ENCODE measurements around the gene FBN1.

FBN1 gene

DNA sequence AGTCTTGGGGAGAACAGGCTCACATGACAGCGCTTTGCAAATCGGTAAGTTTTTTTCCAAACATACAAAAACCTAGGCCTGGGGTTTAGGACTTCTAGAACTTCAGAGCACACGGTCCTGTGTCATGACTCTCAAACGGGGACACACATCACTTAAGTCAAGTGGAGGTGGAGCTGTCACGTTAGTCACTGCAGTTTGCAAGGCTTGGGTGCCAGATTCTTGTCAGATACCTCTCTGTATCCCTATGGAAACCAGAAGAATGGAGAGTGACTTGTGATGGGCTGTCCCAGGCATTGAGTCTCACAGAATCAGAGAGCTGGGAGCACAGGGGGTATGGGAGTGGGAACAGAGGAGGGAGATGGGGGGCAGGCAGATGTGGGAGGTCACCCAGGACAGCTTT lies 249.5 kb downstream of the FBN1 start:
- no peak for DNase-seq (ENCODE audit: low read depth in 2 of 2)

DNA sequence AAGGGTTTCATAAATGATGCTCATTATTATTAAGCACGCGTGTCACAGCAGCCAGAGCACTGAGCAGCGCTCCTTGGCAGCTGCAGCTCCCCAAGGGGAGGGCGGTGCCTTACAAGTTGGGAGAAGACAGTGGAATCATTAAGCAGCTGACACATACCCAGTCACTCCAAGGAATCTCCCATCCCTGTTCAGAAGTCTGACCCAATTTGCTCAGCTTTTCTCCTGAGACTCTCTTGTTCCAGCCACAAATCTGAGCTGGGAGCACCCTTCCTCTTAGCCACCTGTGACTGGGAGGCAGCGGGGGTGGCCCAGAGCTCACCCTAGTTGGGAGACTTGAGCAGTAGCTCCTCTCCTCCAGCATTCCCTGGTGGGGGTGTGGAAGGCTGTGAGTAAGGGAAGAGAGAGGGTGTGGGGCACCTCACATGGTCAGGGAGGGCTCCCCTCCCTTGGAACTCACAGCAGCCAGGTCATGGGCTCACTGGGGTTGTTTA lies 249.9 kb downstream of the FBN1 start:
- no peak for DNase-seq (ENCODE audit: low read depth in 2 of 2)

DNA sequence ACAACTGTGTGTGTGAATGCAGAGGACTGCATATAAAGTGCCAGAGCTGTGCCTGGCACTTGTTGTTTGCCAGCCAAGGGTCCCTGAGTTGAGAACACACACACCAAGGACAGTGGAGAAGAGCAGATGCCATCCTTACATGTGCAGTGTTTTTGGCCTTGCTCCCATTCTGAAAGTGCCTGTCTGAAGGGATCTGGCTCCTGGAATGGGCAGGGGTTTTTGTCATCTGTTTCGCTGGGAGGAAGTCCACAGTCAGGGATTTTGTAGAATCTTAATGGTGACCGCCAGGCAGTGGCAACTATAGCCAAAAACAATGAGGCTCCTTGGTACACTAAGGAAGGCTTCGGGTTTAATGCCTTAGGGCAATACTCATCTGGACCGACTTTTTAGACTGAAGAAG lies 250.5 kb downstream of the FBN1 start:
- no peak for DNase-seq (ENCODE audit: low read depth in 2 of 2)

DNA sequence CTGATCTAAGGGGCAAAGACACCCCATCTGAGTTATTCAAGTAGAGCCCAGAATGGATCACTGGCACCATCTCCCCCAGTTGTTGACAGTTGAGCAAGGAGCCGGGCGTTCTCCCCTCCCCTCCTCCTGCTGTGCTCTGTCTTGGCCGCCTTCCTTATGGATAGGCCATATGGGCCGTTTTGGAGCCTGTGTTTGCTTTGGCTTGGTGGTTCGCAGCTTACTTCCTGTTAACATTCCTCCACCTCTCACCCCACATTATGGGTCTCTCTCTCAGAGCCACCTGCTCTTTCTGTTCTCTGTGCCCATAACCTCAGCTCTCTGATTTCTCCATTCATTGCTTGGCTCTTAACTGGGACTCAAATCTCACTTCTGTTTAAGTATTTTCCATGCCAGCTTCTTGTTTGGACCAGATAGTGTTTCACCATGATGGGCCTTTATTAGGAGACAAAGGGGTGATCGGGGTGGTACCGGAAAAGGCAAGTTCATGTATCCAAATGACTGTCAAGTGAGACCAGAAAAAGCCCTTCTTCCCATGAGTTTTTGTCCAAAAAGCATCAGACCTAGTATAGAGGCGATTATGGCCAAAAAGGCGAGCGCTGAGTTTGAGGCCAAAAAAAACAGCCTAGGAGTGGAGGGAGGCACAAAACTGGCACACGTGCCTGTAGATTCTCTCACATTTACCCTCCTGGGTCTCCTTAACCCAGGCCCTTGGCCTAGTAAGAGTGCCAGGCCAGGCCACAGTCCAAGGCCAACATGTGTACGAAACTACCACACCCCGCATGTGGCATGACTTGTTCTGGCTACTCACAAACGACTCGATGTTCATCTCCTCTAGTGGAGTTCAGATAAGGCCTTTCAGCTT lies 251.6 kb downstream of the FBN1 start:
- no peak for DNase-seq (ENCODE audit: low read depth in 2 of 2)

DNA sequence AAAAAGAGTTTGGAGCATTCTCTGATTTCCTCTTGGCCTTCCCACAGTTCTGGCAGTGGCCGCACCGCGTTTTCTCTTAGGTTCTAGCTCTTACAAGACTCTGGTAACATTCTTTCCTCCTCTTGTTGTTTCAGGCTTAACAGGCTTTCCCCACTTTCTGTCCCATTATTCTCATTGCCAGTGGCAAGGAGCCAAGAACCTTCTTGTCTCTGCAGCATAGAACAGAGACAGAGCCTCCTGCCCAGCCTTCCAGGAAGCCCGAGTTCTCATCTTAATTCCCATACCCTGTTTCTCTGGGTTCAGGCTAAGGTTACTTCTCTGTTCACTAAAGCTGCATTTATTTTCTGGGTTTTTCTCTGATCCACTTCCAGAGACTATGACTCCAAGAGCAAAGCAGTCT lies 253.2 kb downstream of the FBN1 start:
- no peak for DNase-seq (ENCODE audit: low read depth in 2 of 2)

DNA sequence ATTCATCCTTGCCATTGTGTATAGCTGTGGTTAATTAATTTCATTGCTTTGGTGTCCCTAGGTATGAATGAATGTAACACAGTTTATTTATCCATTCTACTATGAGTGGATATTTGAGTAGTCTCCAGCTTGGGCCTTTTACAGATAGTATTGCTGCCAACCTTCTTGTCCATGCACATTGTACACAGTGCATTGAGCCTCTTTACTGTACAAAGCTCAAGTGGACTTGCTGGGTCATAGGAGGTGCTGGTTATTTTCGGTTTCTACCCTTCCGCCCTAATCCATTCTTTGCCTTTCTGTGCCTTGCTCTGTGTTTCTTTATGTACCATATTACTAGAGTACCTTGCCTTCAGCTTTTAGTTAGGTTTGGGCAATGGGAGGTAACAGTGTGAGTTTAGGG lies 253.6 kb downstream of the FBN1 start:
- DNase-seq (ENCODE audit: low read depth in 2 of 2): no peak

DNA sequence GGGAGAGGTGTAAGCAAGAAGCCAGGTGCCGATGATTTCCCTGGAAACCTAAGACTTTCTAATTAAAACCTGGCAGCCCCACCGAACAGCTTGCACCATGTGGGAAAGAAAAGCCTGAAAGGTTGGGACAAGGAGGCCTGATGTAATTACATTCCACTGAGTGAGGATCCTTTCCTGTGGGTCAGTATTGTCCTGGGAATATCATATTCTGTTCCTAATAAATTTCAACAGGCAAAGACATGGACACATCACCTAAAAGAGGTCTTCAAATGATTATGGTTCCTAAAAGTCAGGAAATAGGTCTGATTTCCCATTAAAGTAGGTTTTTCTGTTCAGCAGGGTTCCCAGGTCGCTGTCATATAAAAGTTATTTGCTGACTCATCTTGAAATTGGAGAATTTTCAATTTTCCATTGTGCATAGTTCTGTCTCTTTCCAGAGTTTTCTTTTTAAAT lies 255.8 kb downstream of the FBN1 start:
- DNase-seq (ENCODE audit: low read depth in 2 of 2): no peak

DNA sequence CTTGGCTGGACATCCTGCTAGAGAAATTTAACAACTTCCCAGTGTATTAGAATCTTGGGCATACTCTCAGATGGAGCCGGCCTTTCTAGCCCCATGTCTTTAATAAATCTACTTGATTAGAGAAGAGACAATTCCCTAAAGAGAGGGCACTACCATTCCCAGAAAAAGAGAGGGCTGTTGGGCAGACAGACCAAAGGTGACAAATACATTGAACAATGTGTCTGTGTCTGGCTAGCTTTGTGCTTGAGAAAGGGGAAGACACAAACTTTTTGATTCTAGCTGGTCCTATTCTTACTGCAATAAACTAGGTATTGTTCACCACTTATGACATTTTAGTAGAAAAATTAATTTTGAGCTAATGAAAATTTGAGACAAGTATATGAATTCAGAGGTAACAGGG lies 256.6 kb downstream of the FBN1 start:
- no peak for DNase-seq (ENCODE audit: low read depth in 2 of 2)

DNA sequence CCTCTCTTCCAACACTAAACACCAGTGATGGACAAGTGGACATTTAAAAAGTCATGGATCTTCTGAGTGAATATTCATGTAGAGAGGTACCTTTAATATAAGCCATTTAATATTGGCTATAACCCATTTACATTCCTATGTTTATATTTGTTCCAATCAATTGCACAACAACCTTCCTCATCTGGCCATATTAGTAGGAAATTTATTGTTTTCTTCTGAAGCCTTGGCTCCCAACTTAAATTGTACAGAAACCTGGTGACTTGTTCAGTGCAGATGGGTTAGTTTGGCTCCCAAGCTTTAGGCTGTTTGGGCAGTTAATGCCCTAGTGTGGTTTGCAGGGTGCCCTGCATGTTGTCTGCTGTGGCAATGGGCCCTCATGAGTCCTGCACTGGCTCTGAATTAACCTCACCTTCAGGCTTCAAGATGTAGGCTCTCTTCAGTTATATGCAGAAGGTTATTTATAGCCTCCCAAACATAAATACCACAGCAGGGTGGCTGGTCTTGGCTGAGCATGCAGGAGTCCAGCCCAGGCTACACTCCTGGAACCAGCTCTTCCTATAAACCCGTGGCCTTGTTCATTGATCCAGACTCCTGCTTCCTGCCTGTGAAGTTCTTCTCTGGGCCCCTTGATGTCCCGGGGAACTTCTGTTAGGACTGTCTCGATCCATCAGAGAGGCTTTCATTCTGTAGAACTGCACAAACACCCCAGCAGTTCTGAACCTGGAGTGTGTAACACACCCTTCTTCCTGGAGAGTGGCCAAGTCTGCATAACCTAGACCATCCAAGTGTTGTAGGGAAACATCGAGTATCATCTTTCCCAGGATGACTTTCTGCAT lies 257.3 kb downstream of the FBN1 start:
- no peak for DNase-seq (ENCODE audit: low read depth in 2 of 2)

DNA sequence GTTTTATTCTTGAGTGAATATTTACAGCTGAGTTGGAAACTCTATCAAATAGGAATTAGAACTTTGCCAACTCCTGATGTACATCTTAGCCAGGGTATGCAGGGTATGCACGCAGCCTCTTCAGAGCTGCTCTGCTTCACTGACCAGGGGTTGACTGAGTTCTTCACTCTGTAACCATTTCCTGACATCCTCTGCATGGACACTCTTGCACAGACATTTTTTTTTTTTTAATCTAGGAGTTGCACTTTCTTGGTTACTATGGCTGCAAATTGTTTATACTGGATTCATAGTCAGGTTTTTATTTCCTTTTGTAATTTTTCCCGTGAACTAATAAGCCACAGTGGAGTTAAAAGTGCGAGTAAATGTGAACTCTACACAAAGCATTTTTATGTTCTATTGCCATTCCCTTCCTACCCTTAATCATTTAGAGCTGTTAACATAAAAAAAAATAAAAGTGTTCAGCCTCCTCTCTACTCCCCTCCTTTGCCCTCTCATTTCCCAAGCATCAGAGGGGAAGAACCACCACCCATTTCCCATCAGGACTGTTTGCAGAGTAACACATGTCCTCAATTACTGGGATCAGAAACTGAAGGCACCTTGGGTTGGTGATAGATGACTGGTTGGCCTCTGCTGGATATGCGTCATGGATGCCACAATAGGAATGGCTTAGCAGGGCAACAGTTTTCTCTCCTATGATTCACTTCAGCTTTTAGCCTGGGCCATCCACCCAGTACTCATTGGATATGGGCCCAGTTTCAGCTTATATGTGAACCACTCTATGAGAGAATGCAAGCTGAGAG lies 260.3 kb downstream of the FBN1 start:
- no peak for DNase-seq (ENCODE audit: low read depth in 2 of 2)

DNA sequence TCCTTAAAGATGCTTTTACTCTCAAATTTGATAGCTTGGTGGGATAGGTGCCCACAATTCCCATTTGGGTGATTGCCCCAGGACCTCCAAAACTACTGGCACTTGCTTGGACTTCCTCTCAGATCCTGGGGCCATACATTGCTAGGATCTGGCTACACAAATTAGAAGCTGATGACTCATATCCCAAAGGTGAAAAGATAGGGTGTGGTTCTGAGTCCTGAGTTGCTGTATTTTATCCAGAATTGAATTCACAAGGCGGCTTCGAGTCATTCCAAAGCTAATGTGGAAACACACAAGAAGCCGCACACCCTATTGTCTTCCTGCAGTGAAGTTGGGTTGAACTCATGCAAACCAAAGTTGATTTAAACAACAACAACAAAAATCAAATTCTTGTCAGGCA lies 260.9 kb downstream of the FBN1 start:
- no peak for DNase-seq (ENCODE audit: low read depth in 2 of 2)

DNA sequence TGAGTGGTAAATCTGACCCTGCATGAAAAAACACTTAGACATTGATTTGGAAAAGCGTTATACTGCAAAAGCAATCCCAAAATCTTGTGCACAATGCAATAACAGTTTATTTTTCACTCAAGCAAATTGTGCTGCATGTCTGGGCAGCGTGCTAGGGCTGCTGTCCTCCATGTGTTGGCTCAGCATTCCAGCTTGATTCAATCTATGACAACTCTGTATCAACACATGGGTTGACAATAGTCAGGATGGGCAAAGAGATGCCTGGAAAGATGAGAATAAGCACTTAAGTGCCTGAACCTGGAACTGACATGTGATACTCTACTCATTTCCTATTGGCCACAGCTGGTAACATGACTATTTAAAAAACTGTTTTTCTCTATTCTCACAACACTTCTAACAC lies 262.5 kb downstream of the FBN1 start:
- no peak for DNase-seq (ENCODE audit: low read depth in 2 of 2)

DNA sequence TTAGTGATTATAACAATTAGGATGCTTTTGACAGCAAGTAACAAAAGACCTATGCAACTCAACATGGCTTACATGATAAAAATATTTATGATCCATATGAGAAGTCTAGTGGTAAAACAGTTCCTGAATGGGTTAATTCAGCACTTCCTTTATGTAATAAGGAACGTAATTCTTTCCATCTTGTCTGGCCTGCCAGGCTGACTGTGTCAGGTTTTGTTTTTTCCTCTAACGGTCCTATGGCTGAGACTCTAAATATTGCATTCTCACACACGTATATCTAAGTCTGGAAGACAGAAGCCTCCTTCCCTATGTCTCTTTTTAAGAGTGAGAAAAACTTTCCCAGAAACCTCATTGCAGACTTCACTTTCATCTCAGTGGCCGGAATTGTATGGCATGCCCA lies 263.6 kb downstream of the FBN1 start:
- no peak for DNase-seq (ENCODE audit: low read depth in 2 of 2)

DNA sequence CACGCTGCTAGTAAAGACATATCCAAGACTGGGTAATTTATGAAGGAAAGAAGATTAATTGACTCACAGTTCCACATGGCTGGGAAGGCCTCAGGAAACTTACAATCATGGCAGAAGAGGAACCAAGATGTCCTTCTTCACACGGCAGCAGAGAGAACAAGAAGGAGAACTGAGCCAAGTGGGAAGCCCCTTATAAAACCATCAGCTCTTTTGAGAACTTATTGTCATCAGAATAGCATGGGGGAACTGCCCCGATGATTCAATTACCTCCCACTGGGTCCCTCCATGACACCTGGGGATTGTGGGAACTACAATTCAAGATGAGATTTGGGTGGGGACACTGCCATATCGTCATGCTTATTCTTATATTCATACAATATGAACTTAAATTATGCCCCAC lies 265.3 kb downstream of the FBN1 start:
- no peak for DNase-seq (ENCODE audit: low read depth in 2 of 2)

DNA sequence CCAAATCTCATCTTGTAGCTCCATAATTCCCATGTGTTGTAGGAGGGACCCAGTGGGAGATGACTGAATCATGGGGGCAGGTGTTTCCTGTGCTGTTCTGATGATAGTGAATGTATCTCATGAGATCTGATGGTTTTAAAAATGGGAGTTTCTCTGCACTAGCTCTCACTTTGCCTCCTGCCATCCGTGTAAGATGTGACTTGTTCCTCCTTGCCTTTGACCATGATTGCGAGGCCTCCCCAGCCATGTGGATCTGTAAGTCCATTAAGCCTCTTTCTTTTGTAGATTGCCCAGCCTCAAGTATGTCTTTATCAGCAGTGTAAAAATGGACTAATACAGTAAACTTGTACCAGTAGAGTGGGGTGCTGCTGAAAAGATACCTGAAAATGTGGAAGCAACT lies 269.7 kb downstream of the FBN1 start:
- DNase-seq (ENCODE audit: low read depth in 2 of 2): no peak

DNA sequence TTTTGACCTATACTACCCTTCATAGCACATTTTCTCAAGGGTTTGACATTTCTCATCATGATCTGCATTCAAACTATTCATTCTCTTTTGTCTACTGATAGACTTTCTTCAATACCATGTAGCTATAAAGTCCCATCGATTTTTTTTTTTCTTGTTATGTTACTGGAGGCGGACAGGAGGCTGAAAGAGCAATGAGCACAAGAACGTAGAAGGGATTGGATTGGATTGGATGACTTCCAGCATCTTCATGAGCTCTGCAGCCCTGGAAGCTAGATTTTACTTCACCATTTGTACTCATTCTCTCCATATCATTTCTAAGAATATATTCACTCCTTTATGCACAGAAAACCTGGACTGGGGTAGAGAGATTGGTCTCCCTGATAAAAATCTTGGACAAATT lies 271.0 kb downstream of the FBN1 start:
- no peak for DNase-seq (ENCODE audit: low read depth in 2 of 2)

DNA sequence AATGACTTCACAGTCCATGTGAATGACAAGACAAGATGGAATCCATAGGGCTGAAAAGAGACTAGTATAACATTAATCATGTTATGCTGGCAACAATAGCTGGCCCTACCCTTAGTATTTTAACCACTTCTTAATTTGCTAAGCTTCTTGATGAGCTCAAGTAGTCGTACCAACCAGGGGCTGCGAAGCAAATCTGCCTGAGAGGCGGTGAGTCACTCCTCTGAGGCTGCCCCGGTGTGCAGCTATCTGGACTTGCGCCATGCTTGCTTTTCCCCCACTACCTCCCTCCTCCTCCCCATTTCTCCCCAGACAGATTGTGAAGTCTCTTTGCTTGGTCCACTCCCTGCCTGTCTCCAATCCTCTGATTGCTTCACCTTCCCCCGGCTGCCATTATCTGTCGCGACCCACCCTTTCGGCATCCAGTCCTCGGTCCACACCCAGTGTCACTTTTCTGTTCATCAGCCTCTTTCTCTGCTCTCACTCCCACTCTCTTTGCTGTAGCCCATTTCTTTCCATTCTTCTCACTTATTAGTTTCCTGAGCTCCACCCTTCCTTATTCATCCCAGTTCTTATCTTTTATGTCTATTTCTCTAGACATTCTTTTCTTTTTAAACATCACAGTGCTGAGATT lies 271.6 kb downstream of the FBN1 start:
- no peak for DNase-seq (ENCODE audit: low read depth in 2 of 2)

DNA sequence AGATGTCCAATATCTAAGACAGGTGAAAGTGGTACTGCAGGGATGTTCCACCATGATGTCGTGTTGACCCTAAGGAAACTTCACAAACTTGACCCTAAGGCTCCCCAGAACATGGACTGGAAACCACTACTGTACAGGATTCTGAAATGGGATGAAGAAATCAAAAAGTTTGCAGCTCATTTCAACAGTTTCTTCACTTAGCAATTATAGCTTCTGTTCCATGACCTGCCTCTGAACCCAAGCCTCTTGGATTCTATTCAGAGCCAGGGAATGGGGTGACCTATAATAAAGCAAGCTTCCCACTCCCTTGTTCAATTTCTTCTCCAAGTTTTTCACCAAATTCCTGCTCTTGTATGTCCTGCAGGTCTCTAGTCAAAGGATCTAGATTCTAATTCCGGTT lies 273.5 kb downstream of the FBN1 start:
- no peak for DNase-seq (ENCODE audit: low read depth in 2 of 2)

DNA sequence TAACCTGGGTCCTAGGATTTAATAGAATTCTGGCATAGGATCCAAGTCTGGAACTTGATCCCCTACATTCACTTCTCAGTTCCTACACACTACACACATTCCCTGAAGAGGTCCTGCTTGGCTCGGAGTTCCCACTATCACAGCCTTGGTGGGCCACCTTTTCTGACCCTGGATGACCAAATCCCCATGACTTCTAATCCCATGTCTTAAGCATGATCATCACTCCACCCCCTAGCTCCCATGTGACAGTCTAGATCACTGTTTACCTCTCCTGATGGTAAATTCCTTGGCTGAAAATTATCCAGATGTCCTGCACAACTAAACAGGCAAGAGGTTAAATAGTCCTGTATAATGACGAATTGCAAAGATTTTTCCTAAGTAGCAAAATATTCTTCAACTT lies 274.0 kb downstream of the FBN1 start:
- DNase-seq (ENCODE audit: low read depth in 2 of 2): no peak

DNA sequence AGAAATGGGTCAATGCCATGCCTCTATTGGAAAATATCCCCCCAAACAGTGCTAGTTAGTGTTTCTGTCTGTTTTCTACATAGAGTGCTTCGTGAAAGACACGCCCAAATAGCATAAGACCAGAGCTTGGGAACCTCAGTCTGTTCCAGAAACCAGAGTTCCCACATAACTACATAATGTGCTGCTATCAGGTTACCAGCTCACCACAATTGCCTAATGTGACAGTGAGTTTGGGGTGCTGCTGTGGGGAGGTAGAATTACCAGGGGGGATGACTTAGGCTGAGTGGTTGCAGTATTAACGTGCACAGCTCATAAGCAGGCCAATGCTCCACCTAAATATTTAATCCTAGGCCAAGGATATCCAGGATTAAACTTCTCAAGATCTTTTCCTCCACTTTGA lies 275.0 kb downstream of the FBN1 start:
- no peak for DNase-seq (ENCODE audit: low read depth in 2 of 2)

DNA sequence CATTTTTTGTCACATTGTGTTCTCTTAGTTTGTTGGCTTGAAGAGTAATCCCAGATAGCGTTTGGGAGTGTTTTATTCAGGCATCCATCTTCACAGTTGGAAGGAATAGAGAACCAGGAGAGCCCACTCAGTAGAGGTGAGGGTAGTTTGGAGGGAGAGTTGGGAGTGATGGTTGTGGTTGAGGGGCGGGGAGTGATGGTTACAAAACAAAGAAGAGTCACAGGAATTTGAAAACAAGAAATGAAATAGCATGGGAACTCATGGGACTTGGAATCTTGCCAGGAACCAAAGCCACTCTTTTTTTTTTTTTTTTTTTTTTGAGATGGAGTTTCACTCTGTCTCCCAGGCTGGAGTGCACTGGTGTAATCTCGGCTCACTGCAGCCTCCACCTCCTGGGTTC lies 278.0 kb downstream of the FBN1 start:
- no peak for DNase-seq (ENCODE audit: low read depth in 2 of 2)
